ENCODE measurements around the gene ACVR1B.

DNA sequence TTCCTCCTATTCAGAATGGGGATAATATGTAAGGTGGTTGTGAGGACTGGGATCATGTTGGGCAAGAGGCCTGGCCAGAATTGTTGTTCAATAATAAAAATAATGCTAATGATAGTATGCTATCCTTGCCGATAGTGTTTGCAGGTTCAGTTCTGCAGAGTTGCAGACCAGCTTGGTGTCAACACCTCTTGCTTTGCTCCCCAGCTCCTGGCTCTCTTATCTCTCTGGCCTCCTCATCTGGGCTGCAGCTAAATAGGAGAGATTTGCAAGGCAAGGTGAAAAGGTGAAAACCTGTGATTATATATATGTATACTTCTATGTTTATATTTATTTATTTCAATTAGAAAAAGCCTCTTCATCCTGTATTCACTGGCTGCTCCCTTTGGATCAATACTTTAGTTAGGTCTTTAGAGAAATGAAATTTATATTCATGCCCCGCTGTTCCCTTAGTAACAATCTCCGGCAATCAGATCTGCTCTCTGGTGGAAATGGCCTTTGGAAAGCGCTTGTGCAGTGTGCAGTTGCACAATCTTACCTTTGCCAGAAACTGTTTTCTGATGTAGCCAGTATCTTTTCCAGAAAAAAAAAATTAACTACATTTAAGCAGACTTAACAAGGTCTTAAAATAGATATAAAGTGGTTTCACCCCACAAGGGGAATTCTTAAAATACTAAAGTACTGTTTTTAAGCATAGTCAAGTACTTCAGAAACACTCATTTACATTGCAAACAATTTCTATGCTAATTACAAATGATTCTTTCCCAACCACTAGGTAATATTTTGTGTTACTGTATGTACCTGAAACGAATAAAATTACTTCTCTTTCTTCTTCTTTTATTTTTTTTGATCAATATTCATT lies 19.1 kb upstream of the ACVR1B start:
- TF ChIP-seq POLR2A (IDR thresholded peaks at IDR 0.05; ENCODE audit: low read depth, low read length) (no peak), CTCF (IDR thresholded peaks at IDR 0.05; ENCODE audit: extremely low read depth in 1 of 2, insufficient read depth in 1 of 2, low read depth in 1 of 2, low read length in 2 of 2) (no peak), EZH2 (IDR thresholded peaks at IDR 0.05; ENCODE audit: borderline replicate concordance, low read depth, low read length, severe bottlenecking) (no peak)
